Measurements from ENCODE around the gene OTUD3.

The OTUD3 gene, protein sequence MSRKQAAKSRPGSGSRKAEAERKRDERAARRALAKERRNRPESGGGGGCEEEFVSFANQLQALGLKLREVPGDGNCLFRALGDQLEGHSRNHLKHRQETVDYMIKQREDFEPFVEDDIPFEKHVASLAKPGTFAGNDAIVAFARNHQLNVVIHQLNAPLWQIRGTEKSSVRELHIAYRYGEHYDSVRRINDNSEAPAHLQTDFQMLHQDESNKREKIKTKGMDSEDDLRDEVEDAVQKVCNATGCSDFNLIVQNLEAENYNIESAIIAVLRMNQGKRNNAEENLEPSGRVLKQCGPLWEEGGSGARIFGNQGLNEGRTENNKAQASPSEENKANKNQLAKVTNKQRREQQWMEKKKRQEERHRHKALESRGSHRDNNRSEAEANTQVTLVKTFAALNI
- long read RNA-seq, partial matches to known transcripts: 0 of 1 reads
- long read RNA-seq, other reads (novel, unspliced or antisense): 1 of 1 reads

DNA sequence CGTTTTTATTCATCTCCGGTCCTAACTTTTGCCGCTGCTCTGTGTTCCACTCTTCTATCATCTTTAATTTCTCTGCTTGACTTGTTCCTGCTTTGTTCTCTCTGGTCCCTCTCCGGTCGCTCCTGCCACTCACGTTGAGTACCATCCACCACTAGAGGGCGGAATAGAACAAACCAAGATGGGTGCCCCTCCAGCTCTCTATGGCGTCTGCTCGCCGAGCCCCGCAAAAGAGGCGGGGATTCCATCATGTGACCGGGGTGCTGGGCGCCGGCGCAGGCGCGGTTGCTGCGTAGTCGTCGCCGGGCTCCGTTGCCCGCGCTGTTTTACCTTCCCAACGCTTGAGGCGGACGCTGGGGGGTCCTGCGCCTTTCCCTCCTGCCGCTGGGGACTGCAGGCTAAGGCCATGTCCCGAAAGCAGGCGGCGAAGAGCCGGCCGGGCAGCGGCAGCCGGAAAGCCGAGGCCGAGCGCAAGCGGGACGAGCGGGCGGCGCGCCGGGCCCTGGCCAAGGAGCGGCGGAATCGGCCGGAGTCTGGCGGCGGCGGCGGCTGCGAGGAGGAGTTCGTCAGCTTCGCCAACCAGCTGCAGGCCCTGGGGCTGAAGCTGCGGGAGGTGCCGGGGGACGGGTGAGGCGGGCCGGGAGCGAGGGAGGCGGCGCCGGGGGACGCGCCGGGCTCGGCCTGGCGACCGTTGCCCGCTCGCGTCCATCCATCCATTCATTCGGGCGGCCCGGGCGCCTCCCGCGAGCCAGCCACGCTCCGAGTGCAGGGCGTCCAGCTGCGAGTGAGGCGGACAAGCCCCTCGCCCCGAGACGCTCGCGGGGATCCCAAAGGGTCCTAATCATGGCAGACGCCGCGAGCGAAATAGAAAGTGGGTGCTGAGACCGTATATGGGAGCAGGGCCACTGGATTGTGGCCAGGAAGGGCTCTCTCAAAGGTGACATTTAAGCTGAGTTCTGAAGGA is at the start of gene OTUD3:
OTUD3 (plus strand) TSS at position 285 of the 961 bp plus-strand sequence; CDS start at position 404, 119 bp downstream.
- Histone ChIP-seq H3K4me3 (replicated peaks; ENCODE audit: insufficient read depth, low read length) (peak within 1 kb of the TSS; percentile 71), H3K27me3 (ENCODE audit: insufficient read depth, poor library complexity, severe bottlenecking) (no peaks in the 10 kb centered on the region), H3K27ac (replicated peaks) (peak within 1 kb of the TSS; percentile 56)
- TF ChIP-seq POLR2AphosphoS5 (IDR thresholded peaks at IDR 0.05; ENCODE audit: low read depth) (peak; percentile 56; the same call in 1 of the 2 replicates), GABPA (IDR thresholded peaks at IDR 0.05; ENCODE audit: low read depth) (no peak)
- TF ChIP-seq, protein P1, sequence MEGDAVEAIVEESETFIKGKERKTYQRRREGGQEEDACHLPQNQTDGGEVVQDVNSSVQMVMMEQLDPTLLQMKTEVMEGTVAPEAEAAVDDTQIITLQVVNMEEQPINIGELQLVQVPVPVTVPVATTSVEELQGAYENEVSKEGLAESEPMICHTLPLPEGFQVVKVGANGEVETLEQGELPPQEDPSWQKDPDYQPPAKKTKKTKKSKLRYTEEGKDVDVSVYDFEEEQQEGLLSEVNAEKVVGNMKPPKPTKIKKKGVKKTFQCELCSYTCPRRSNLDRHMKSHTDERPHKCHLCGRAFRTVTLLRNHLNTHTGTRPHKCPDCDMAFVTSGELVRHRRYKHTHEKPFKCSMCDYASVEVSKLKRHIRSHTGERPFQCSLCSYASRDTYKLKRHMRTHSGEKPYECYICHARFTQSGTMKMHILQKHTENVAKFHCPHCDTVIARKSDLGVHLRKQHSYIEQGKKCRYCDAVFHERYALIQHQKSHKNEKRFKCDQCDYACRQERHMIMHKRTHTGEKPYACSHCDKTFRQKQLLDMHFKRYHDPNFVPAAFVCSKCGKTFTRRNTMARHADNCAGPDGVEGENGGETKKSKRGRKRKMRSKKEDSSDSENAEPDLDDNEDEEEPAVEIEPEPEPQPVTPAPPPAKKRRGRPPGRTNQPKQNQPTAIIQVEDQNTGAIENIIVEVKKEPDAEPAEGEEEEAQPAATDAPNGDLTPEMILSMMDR (IDR thresholded peaks at IDR 0.05; ENCODE audit: insufficient read depth, low read length): peak; percentile 71
- peak; percentile 91 to 97 for DNase-seq (ENCODE audit: low read depth in 1 of 2, low spot score in 1 of 2)

DNA sequence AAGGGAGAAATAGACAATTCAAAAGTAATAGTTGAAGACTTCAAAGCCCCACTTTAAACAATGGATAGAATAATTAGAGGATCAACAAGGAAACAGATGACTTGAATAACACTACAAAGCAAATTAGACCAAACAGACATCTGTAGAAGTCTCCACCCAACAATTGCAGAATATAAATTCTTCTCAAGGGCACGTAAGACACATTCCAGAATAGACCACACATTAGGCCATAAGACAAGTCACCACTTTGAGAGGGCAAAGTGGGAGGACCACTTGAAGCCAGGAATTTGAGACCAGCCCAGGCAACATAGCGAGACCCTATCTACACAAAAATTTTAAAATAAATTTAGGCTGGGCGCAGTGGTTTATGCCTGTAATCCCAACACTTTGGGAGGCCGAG is 46.6 kb upstream of the OTUD3 start:
- no peaks in the 10 kb centered on the region for H3K27me3 ChIP-seq (ENCODE audit: insufficient read depth, poor library complexity, severe bottlenecking)
- no peak for DNase-seq (ENCODE audit: low read depth in 1 of 2, low spot score in 1 of 2)
- no peak overlapping the region for H3K4me3 ChIP-seq (replicated peaks; ENCODE audit: insufficient read depth, low read length)
- TF ChIP-seq GABPA (IDR thresholded peaks at IDR 0.05; ENCODE audit: low read depth) (no peak), POLR2AphosphoS5 (IDR thresholded peaks at IDR 0.05; ENCODE audit: low read depth) (no peak), SPI1 (IDR thresholded peaks at IDR 0.05; ENCODE audit: borderline replicate concordance, low read depth) (no peak)
- TF ChIP-seq, protein P1 (IDR thresholded peaks at IDR 0.05; ENCODE audit: insufficient read depth, low read length): no peak
- TF ChIP-seq, protein P2, sequence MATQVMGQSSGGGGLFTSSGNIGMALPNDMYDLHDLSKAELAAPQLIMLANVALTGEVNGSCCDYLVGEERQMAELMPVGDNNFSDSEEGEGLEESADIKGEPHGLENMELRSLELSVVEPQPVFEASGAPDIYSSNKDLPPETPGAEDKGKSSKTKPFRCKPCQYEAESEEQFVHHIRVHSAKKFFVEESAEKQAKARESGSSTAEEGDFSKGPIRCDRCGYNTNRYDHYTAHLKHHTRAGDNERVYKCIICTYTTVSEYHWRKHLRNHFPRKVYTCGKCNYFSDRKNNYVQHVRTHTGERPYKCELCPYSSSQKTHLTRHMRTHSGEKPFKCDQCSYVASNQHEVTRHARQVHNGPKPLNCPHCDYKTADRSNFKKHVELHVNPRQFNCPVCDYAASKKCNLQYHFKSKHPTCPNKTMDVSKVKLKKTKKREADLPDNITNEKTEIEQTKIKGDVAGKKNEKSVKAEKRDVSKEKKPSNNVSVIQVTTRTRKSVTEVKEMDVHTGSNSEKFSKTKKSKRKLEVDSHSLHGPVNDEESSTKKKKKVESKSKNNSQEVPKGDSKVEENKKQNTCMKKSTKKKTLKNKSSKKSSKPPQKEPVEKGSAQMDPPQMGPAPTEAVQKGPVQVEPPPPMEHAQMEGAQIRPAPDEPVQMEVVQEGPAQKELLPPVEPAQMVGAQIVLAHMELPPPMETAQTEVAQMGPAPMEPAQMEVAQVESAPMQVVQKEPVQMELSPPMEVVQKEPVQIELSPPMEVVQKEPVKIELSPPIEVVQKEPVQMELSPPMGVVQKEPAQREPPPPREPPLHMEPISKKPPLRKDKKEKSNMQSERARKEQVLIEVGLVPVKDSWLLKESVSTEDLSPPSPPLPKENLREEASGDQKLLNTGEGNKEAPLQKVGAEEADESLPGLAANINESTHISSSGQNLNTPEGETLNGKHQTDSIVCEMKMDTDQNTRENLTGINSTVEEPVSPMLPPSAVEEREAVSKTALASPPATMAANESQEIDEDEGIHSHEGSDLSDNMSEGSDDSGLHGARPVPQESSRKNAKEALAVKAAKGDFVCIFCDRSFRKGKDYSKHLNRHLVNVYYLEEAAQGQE (IDR thresholded peaks at IDR 0.05; ENCODE audit: insufficient replicate concordance, low read depth): no peak
- no peak overlapping the region for H3K27ac ChIP-seq (replicated peaks)

DNA sequence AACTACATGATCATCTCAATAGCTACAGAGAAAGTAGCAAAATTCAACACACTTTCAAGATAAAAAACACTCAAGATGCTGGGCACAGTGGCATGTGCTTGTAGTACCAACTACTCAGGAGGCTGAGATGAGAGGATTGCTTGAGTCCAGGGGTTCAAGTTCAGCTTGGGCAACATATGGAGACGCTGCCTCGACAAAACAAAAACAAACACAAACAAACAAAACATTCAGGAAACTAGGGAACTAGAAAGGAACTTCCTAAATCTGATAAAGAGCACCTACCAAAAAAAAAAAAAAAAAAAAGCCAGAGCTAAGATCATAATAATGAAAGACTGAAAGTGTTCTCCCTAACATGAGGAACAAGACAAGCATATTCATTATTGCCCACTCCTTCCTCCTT is 44.3 kb upstream of the OTUD3 start:
- no peak for DNase-seq (ENCODE audit: low read depth in 1 of 2, low spot score in 1 of 2)
- Histone ChIP-seq H3K27ac (replicated peaks) (no peak overlapping the region), H3K4me3 (replicated peaks; ENCODE audit: insufficient read depth, low read length) (no peak overlapping the region), H3K27me3 (ENCODE audit: insufficient read depth, poor library complexity, severe bottlenecking) (no peaks in the 10 kb centered on the region)
- TF ChIP-seq GABPA (IDR thresholded peaks at IDR 0.05; ENCODE audit: low read depth) (no peak), SPI1 (IDR thresholded peaks at IDR 0.05; ENCODE audit: borderline replicate concordance, low read depth) (no peak), POLR2AphosphoS5 (IDR thresholded peaks at IDR 0.05; ENCODE audit: low read depth) (no peak)
- TF ChIP-seq, protein P1 (IDR thresholded peaks at IDR 0.05; ENCODE audit: insufficient read depth, low read length): no peak
- TF ChIP-seq, protein P2 (IDR thresholded peaks at IDR 0.05; ENCODE audit: insufficient replicate concordance, low read depth): no peak

Measured in HL-60 (cell line).